Mucosa of stomach (tissue), 1 donor: ENCODE measurements around the gene FAS.

Experiments used
- H3K27me3 ChIP-seq: one replicate; pipeline ENCODE4 v1.7.0; 2013; ENCODE audit warnings: mild to moderate bottlenecking, low read length; ENCODE audit not compliant: control insufficient read depth, insufficient read depth
- H3K36me3 ChIP-seq: one replicate; pipeline ENCODE4 v1.7.0; 2013; ENCODE audit warnings: low read length; ENCODE audit not compliant: control insufficient read depth, insufficient read depth
- H3K4me1 ChIP-seq: one replicate; pipeline ENCODE4 v1.7.0; 2013; ENCODE audit warnings: mild to moderate bottlenecking, low read length; ENCODE audit not compliant: control insufficient read depth, insufficient read depth
- H3K4me3 ChIP-seq: one replicate; pipeline ENCODE4 v1.7.0; 2013; ENCODE audit warnings: low read length
- H3K9ac ChIP-seq: one replicate; pipeline ENCODE4 v1.7.0; 2013; ENCODE audit warnings: mild to moderate bottlenecking, low read length, moderate library complexity
- H3K9me3 ChIP-seq: one replicate; pipeline ENCODE4 v1.7.0; 2013; ENCODE audit warnings: mild to moderate bottlenecking, low read length, moderate library complexity; ENCODE audit not compliant: control insufficient read depth
- donor health status: Pancreatic carcinoma.

The FAS gene

GRCh38 chr10:89029181-89029580 is 38.6 kb downstream of the FAS start:
- no peaks in the 10 kb centered on the region for H3K27me3 ChIP-seq
- no peaks in the 10 kb centered on the region for H3K36me3 ChIP-seq
- H3K9me3 ChIP-seq = no peaks in the 10 kb centered on the region
- peaks cover 9% of the 10 kb centered on the region for H3K4me1 ChIP-seq
- no peak overlapping the region for H3K4me3 ChIP-seq
- H3K9ac ChIP-seq = no peak overlapping the region

- no peaks in the 10 kb centered on the region for H3K36me3 ChIP-seq
- H3K27me3 ChIP-seq = no peaks in the 10 kb centered on the region
- H3K9me3 ChIP-seq = no peaks in the 10 kb centered on the region
- H3K9ac ChIP-seq = no peak overlapping the region
- peaks cover 9% of the 10 kb centered on the region for H3K4me1 ChIP-seq
- H3K4me3 ChIP-seq = no peak overlapping the region
Measured at GRCh38 chr10:89029785-89030437, 39.3 kb downstream of the FAS start.

- H3K9me3 ChIP-seq = no peaks in the 10 kb centered on the region
- no peaks in the 10 kb centered on the region for H3K36me3 ChIP-seq
- H3K9ac ChIP-seq = no peak overlapping the region
- H3K4me1 ChIP-seq = peaks cover 9% of the 10 kb centered on the region
- no peaks in the 10 kb centered on the region for H3K27me3 ChIP-seq
- no peak overlapping the region for H3K4me3 ChIP-seq
Measured at GRCh38 chr10:89030791-89031190, 40.2 kb downstream of the FAS start.

GRCh38 chr10:89032141-89032891 is 41.7 kb downstream of the FAS start:
- Histone ChIP-seq H3K9me3 (no peaks in the 10 kb centered on the region), H3K4me3 (no peak overlapping the region), H3K9ac (no peak overlapping the region), H3K4me1 (peaks cover 9% of the 10 kb centered on the region), H3K36me3 (no peaks in the 10 kb centered on the region), H3K27me3 (no peaks in the 10 kb centered on the region)

- Histone ChIP-seq H3K4me1 (peaks cover 9% of the 10 kb centered on the region), H3K4me3 (no peak overlapping the region), H3K27me3 (no peaks in the 10 kb centered on the region), H3K9me3 (no peaks in the 10 kb centered on the region), H3K9ac (no peak overlapping the region), H3K36me3 (no peaks in the 10 kb centered on the region)
Measured at GRCh38 chr10:89035461-89035860, 44.9 kb downstream of the FAS start.

GRCh38 chr10:89037096-89037495 is 46.5 kb downstream of the FAS start:
- Histone ChIP-seq H3K4me1 (peaks cover 4% of the 10 kb centered on the region), H3K27me3 (no peaks in the 10 kb centered on the region), H3K9ac (no peak overlapping the region), H3K36me3 (no peaks in the 10 kb centered on the region), H3K4me3 (no peak overlapping the region), H3K9me3 (no peaks in the 10 kb centered on the region)

GRCh38 chr10:89042562-89042961 is 52.0 kb downstream of the FAS start:
- Histone ChIP-seq H3K9ac (no peak overlapping the region), H3K4me1 (no peaks in the 10 kb centered on the region), H3K4me3 (no peak overlapping the region), H3K9me3 (no peaks in the 10 kb centered on the region), H3K27me3 (no peaks in the 10 kb centered on the region), H3K36me3 (no peaks in the 10 kb centered on the region)

GRCh38 chr10:89043052-89043451 is 52.5 kb downstream of the FAS start:
- Histone ChIP-seq H3K36me3 (no peaks in the 10 kb centered on the region), H3K9me3 (no peaks in the 10 kb centered on the region), H3K4me3 (no peak overlapping the region), H3K27me3 (no peaks in the 10 kb centered on the region), H3K9ac (no peak overlapping the region), H3K4me1 (no peaks in the 10 kb centered on the region)

- no peak overlapping the region for H3K9ac ChIP-seq
- H3K4me1 ChIP-seq = no peaks in the 10 kb centered on the region
- no peaks in the 10 kb centered on the region for H3K9me3 ChIP-seq
- no peaks in the 10 kb centered on the region for H3K36me3 ChIP-seq
- H3K4me3 ChIP-seq = no peak overlapping the region
- H3K27me3 ChIP-seq = no peaks in the 10 kb centered on the region
Measured at GRCh38 chr10:89047397-89047796, 56.8 kb downstream of the FAS start.

- H3K4me1 ChIP-seq = no peaks in the 10 kb centered on the region
- H3K36me3 ChIP-seq = no peaks in the 10 kb centered on the region
- H3K27me3 ChIP-seq = no peaks in the 10 kb centered on the region
- H3K9ac ChIP-seq = no peak overlapping the region
- H3K9me3 ChIP-seq = no peaks in the 10 kb centered on the region
- no peak overlapping the region for H3K4me3 ChIP-seq
Measured at GRCh38 chr10:89051593-89051992, 61.0 kb downstream of the FAS start.

GRCh38 chr10:89053555-89053954 is 63.0 kb downstream of the FAS start:
- H3K9ac ChIP-seq = no peak overlapping the region
- H3K4me3 ChIP-seq = no peak overlapping the region
- no peaks in the 10 kb centered on the region for H3K27me3 ChIP-seq
- H3K36me3 ChIP-seq = no peaks in the 10 kb centered on the region
- no peaks in the 10 kb centered on the region for H3K9me3 ChIP-seq
- no peaks in the 10 kb centered on the region for H3K4me1 ChIP-seq

- Histone ChIP-seq H3K36me3 (no peaks in the 10 kb centered on the region), H3K27me3 (no peaks in the 10 kb centered on the region), H3K9ac (no peak overlapping the region), H3K9me3 (no peaks in the 10 kb centered on the region), H3K4me3 (no peak overlapping the region), H3K4me1 (no peaks in the 10 kb centered on the region)
Measured at GRCh38 chr10:89055159-89055558, 64.6 kb downstream of the FAS start.
